Fibroblast of skin of right quadriceps (primary cell): ENCODE data around the gene HACD4.

Experiments
- DNase-seq: peaks from one replicate; pipeline ENCODE4 v3.0.0-alpha.2; 2013

The HACD4 gene

GRCh38 chr9:20962536-20963225, 68.8 kb downstream of the HACD4 start:
- DNase-seq: no peak

GRCh38 chr9:20950707-20951106, 80.7 kb downstream of the HACD4 start:
- DNase-seq: no peak
